GM19239 (cell line): ENCODE data around the gene POU6F2.
A peak's percentile ranks its signal among the peaks of the same experiment; 100 is the strongest.
"Not testable (repeated sequence)": the region's sequence is repeated elsewhere in the genome, so short reads cannot be mapped to it uniquely, and the experiment has no call there.

Experiments used
- DNase-seq: peaks from one replicate; pipeline ENCODE4 v3.0.0; 2011; ENCODE audit warnings: low spot score; ENCODE audit not compliant: insufficient read length
- FAIRE-seq: peaks from 2 replicates; lab custom pipeline; 2011; peaks lifted over from hg19 to GRCh38; lab: Jason Lieb, UNC

Gene POU6F2, protein sequence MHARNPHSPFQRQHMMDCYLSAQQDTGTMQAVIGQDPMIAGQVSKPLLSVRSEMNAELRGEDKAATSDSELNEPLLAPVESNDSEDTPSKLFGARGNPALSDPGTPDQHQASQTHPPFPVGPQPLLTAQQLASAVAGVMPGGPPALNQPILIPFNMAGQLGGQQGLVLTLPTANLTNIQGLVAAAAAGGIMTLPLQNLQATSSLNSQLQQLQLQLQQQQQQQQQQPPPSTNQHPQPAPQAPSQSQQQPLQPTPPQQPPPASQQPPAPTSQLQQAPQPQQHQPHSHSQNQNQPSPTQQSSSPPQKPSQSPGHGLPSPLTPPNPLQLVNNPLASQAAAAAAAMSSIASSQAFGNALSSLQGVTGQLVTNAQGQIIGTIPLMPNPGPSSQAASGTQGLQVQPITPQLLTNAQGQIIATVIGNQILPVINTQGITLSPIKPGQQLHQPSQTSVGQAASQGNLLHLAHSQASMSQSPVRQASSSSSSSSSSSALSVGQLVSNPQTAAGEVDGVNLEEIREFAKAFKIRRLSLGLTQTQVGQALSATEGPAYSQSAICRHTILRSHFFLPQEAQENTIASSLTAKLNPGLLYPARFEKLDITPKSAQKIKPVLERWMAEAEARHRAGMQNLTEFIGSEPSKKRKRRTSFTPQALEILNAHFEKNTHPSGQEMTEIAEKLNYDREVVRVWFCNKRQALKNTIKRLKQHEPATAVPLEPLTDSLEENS

DNA sequence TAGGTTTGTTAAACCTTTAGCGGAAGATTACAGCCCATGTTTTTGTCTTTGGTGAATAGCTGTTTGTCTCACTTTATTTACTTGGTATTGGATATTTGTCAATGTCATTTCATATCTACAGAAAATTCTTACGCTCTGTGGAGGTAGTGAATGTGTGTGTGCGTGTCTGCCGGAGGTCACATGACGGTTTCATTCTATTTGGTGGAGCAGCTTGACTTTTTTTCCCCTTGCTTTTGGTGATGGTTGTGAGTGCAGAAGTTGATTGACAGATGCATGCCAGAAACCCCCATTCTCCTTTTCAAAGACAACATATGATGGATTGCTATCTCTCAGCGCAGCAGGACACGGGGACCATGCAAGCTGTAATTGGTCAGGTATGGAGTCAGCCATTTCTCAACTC lies at the start of gene POU6F2:
POU6F2 (plus strand) TSS at position 225 of the 400 bp plus-strand sequence; CDS start at position 270, 45 bp downstream.
- no peak for FAIRE-seq

DNA sequence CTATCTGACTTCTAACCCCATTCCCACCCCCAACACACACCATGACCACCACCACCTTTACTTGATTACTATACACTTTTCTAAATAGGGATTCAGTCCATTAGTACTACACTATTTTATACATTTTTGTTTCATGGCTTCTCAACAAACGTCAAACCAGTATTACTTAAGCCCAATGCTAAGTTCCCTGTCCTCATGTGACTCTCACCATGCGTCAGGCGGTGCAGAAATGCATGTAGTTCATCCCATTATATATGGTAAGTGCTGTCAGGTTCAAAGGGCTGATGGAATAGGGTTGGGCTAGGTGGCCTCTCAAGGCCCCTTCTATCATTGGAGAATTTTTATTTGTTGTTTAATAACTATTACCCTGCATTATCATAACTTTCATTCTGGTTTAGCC lies 49.2 kb upstream of the POU6F2 start:
- FAIRE-seq = no peak

More for the DNA sequence above, at the start of gene POU6F2:
- DNase-seq = no peak

DNA sequence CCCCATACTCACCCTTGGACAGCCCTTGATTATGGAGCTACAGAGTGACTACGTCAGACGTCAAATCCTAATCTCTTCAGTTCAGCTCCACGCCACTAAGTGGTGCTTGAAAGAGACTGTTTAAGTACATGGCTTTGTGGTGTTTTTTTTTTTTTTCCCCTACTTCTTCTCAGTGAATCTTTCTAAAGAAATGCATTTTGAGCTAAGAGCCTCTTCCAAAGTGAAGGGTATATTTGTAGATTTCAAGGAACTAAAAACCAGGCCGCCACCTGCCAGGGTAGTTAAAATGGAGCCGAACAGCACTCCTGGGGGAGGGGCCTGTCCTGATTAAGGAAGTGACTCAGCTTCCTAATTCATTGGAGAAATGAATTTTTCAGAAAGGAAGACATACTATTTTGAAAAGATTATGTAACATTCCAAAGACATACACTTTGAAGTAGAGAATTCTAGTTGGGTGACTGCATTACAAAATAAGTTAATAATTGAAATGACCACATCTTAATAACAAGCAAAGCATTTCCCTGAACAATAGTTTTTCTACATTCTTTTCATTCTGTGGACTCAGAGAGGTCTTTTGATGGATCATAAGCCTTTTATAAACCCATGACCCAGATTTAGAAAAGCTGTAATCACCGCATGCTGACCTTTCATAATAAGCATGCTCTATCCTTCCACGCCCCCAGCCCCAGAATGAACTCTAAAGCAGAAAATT lies 48.1 kb upstream of the POU6F2 start:
- DNase-seq (no peak), FAIRE-seq (no peak)

More for the DNA sequence above, 49.2 kb upstream of the POU6F2 start:
- no peak for DNase-seq

DNA sequence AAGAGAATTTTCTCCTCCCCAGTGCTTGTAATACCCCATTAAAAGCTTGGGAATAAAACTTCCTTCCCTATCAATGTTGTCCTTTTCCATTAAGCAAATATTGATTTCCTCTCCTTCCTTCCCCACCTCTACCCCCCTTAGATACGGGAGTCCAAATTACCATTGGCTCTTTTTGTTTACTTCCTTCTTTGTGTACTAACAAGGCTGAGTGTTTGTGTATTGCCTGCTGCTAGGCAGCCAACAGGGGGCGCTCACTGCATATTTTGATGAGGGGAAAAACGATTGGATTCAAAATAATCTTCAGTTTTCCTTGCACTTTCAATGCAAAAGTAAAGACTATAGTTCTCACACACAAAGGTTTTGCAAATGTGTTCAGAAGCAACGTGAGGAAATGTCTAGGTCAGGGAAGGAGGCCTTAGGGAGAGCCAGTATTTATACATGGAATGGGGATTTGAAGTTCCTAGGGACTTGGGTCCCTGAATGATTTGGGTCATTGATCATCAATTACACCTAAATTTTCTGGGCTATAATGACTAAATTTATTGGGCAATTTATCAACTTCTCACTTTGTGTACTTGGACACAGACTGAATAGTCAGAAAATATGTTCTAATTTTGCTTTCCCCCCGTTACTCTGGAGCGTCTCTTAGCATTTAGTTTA lies 45.1 kb upstream of the POU6F2 start:
- peak; percentile 28 for DNase-seq
- FAIRE-seq = peak; percentile 54

DNA sequence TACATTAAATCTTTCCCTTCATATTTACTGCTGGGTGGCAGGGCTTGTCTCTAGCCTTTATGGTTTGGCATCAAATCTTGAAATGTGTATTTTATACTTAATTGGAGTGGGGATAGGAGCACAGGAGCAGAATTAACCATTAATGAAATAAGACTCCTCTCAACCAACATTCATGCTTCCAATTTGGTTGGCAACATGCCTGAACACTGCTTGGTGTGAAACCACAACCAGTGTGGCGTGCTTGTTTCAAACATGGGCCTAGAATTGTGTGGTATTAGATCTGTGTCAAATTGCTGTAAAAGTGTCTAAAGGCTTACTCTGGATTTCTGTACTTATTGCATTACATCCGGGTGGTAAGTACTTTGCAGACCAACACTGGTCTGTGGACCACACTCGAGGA lies 43.7 kb upstream of the POU6F2 start:
- FAIRE-seq (no peak), DNase-seq (no peak)

DNA sequence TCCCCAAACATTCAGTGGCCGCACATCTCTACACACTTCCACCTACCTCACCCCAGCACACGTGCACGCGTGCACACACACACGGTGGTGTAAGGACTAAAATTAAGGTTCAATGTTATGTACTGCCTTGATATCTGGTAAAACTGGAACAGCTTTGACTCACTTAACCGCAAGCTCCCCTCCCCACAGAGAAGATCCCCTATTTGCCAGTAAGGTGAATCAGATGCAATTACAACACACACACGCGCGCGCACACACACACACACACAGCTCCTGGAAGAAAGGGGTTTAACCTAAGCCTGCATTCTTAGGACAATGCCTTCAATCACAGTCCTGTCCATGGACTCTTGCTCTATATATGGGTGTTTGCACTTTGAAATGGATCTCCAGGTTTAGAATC lies 43.2 kb upstream of the POU6F2 start:
- DNase-seq (no peak), FAIRE-seq (no peak)

DNA sequence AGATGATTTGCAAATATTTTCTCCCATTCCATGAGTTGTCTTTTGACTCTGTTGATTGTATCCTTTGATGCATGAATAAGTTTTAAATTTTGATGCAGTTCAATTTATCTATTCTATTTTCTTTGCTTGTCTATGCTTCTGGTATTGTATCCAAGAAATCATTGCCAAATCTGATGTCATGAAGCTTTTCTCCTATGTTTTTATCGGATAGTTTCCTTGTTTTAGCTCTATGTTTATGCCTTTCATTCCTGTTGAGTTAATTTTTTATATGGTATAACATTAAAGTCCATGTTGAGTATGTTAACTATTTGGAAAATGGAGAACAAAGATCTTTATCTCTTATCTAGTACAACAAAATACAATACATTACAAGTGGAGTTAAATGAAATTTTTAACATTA lies 41.1 kb upstream of the POU6F2 start:
- FAIRE-seq (no peak), DNase-seq (no peak)

DNA sequence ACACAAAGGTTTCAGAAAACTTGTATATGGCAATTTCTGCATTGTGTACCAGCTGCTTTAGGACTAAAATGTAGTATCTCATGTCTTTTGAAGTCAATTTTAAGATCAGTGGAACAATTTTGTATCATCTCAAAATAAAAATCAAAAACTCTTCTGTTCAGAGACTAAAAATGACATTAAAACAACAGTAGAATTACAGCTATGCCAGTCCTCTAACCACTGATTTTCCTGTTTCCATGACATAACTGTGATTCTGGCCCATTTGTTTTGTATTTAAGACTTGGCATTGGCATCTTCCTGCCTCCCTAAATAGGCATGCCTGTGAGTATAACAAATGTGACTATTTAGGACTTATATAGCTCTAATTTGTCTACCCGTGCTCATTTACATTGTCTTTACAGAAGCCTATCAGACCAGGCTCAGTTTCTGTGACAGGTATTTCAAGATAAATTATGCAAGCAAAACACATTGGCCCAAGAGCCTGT lies 39.7 kb upstream of the POU6F2 start:
- FAIRE-seq = no peak
- no peak for DNase-seq

DNA sequence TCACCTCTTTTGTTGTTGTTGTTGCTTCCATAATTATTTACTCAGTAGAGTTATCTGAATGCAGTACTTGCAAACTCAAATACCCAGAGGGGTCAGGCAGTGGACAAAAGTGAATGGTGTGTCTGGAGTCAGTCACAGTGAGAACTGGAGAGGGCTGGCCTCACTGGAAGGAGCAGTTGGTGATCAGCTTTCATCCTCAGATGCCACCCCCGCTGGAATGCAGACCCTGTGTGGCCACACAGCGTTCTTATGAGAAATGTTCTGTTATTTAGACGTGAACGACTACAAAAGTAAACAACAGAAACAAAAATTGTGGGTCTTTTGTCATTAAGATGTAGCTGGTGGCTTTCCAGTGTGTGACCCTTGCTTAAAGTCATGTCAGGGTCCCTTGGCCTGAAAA lies 39.1 kb upstream of the POU6F2 start:
- DNase-seq = no peak
- FAIRE-seq = no peak

DNA sequence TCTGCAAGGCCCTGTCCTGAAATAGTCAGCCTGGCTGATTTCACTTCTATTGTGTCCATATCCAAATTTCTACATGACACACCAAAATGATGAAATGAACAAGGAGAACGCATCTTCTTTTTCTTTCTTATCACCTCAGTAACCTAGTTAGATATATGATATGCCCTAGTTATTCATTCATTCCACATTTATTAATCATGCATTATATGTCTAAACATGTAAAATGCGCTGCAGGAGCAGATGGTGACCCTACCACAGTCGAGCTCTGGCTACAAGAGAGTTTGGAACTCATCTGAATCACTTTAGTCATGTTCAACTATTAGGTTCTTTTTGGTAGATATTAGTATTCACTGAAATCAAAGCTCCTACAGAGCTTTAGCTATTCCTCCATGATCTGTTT lies 36.9 kb upstream of the POU6F2 start:
- FAIRE-seq = no peak

DNA sequence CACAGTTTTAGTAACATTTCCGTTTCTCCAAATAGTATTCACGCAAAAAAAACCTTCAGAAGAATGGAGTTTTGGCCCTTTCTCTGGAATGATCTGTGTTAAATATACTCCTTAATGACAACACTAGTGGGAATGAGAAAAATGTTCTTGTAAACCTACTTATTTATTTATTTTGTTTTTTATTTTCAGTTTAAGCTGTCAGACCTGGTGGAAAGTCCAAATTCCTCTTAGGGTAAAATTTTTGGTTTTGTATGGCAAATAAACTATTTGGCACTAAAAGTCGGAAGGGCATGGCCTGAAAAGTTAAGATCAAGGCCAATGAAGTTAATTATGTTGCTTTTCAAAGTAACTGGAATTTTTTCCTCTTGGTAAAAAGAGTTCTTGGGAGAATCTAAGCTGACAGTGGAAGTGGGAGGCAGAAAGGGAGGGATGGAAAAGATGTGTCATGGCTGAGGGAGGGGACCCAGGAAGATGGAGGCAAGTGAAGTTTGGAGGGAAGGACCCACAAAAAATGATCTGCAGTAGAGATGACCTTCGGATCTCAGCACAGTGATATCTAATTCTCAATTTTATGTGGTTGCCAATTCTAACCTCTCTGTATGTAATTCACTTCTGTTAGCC lies 35.2 kb upstream of the POU6F2 start:
- no peak for DNase-seq
- no peak for FAIRE-seq

More for the DNA sequence above, 36.9 kb upstream of the POU6F2 start:
- DNase-seq = no peak

DNA sequence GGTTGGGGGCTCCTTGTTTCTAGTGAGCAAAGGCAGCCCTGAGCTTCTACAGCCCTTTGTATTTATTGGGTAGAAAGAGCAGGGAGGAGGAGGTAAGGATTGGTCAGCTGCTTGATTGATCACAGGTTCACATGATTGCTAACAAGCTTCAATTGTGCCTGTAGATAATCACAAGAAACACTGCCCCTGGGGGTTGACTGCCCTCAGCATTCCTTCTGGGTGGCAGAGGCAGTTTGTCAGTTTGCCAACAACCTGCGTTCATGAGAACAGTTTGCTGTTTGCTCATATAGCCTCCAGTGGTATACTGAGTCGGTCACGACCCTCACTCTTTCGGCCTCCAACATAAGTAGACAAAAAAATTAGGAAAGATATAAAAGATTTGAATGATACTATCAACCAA lies 30.2 kb upstream of the POU6F2 start:
- not testable (repeated sequence) for FAIRE-seq

DNA sequence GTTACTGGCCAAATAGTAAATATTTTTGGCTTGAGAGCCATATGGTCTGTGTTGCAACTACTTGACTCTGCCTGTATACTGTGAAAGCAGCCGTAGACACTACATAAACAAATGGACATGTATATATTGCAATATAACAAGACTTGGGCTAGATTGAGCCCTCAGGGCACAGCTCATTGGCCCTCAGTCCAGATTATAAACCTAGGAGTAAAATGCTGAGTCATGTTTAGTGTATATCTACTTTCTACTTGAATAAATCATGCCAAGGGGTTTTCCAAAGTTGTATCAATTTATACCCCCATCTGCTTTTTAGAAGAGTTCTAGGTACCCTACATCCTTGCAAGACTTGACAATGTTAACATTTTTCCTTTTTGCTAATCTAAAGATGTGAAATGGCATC lies 27.4 kb upstream of the POU6F2 start:
- FAIRE-seq = no peak
- no peak for DNase-seq

More for the DNA sequence above, 30.2 kb upstream of the POU6F2 start:
- not testable (repeated sequence) for DNase-seq

DNA sequence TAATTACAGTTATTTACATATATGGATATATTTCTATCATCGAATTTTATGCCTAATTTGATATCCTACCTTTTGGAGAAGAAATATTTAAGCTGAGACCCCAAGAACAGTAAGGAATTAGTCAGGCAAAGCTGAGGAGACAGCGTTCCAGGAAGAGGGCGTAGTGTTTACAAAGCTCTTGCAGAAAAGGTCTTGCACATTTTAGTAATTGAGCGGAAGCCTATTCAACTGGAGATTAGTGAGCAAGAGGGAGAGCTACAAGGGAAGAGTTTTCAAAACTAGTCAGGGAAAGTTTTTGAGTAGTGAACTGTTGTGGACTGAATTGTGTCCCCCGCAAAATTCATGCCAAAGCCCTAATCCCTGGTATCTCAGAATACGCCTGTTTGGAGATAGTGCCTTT lies 26.5 kb upstream of the POU6F2 start:
- FAIRE-seq (no peak), DNase-seq (no peak)

DNA sequence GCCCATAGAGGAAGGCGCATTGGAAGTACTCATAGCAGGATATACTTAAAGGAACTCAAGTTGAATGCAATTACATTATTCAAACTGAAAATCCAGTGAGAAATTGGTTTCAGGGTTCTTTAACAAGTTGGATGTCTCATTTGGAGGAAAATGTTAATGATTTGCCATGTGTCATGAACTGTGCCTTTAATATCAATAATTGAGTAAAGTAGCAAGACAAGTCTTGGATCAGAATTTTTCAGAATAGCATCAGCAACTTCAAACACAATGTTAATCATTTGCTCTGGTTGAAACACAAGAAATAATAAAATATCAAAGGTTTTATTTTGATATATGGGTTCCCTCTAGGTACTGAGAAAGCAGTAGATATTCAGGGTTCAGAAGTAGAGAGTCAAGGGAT lies 24.5 kb upstream of the POU6F2 start:
- no peak for FAIRE-seq
- DNase-seq = no peak

DNA sequence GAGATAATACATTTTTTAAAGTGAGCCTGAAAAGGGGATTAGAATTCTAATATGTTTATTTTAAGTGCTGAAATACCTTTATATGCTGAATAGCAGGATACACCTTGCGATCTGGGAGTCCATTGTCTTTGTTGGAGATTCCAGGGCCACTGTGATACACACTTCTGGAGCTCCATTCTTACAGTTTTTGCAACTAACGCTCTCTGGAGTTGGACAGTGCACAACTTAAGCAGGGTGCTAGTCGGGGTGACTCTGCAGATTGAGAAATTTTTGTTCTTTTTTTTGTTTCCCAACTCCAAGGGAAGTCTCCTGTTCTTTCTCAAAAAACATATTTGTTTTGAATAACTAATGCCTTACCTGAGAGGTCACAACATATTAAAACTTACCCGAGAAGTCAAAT lies 23.7 kb upstream of the POU6F2 start:
- DNase-seq = no peak
- FAIRE-seq = no peak

DNA sequence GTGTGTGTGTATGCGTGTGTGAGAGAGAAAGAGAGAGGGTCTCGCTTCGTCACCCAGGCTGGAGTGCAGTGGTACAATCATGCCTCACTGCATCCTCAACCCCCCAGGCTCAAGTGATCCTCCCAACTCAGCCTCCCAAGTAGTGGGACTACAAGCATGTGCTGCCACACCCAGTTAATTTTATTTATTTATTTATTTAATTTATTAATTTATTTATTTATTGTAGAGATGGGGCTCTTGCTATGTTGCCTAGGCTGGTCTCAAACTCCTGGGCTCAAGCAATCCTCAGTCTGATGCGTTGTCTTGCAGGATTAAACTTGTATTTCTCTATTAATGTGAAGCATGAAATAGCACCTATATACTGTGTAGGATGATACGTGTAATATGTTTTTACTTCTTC lies 21.8 kb upstream of the POU6F2 start:
- FAIRE-seq = no peak
- DNase-seq = no peak

DNA sequence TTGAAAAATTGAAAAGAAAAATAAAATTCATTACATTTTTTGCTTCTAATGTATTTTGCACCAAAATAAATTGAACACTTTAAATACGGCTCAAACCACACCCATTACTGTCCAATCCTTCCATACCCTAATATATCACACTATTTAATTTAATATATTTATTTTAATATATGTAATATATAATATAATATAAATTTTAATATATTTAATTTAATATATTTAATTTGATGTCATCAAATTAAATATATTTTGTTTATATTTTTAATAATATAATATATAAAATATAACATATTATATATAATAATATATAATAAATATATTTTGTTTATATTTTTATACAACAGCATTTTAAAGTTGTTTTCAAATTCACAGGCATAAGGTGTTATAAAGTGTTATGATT lies 15.7 kb upstream of the POU6F2 start:
- FAIRE-seq (no peak), DNase-seq (no peak)

DNA sequence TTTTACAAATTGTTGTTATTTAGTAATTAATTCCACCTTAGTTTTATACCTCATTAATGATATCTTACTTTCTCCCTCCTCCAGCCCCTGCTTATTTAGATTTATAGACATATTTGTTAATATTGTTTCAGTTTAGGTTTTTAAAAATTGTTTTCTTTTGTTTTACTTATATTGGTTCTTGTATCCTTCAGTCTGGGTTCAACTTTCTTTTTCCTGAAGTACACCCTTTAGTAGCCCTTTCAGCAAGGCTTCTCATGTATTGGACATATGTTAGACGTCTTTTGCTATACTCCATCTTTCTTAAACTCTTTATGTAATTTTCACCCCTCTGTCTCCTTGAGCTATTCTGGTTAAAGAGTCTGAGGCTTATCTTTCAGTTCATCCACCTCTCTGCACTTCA lies 12.8 kb upstream of the POU6F2 start:
- no peak for FAIRE-seq
- DNase-seq = no peak

DNA sequence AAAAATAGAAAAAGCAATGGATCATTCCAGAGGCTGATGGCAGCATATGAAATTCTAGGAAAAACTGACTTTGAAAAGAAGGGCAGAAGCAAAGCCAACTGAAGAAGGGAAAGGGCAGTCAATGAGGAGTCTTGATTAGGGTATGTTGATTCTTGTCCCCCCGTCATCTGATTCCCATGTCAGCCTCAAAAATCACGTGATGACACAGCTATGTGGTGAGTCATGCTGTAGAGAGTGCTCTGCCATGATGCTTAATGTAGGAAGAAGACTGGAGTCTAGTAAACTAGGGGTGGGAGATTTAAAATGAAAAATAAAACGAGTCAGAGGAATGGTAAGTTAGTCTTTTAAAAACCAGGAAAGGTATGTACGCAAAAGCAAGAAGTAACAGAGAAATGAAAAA lies 3.9 kb upstream of the POU6F2 start:
- no peak for FAIRE-seq

More for the DNA sequence above, 3.9 kb upstream of the POU6F2 start:
- no peak for DNase-seq
